HFFc6 (cell line): ENCODE results near the gene ZNF445. TPM values are rescaled to one million over a fixed set of nuclear protein-coding genes. Genes with fewer than 3 reads are reported as not detected.
"Not testable (repeated sequence)": the region's sequence is repeated elsewhere in the genome, so short reads cannot be mapped to it uniquely, and the experiment has no call there.

Experiments
- DNase-seq: peaks from one replicate; pipeline ENCODE4 v3.0.0-alpha.2; 2018
- H3K27ac Mint-ChIP-seq: 2 replicates; pipeline ENCODE4 v1.8.0; 2020; ENCODE audit warnings: mild to moderate bottlenecking, mixed read lengths
- H3K27me3 Mint-ChIP-seq: 2 replicates; pipeline ENCODE4 v1.8.0; 2021; ENCODE audit warnings: mild to moderate bottlenecking, moderate library complexity, mixed read lengths; ENCODE audit not compliant: insufficient read depth
- H3K36me3 Mint-ChIP-seq: 2 replicates; pipeline ENCODE4 v1.8.0; 2021; ENCODE audit warnings: low read depth, mixed read lengths
- H3K4me1 Mint-ChIP-seq: 2 replicates; pipeline ENCODE4 v1.8.0; 2020; ENCODE audit warnings: low read depth, mixed read lengths
- H3K4me3 Mint-ChIP-seq: 2 replicates; pipeline ENCODE4 v1.8.0; 2020; ENCODE audit warnings: mild to moderate bottlenecking, moderate library complexity, mixed read lengths
- H3K9me3 Mint-ChIP-seq: 2 replicates; pipeline ENCODE4 v1.8.0; 2020; ENCODE audit warnings: mild to moderate bottlenecking, mixed read lengths
- total RNA-seq, 6 experiments: library from RNA; stranded (reverse); fragmentation: NEBNext Ultra II Directional; extraction: Animal tissue kit (Norgen Biotek cat#: 25700); gene quantifications; 2 replicates in 1 of 6; 3 replicates in 5 of 6; pipeline ENCODE4 v1.2.3, GENCODE V29; 2021
- TF ChIP-seq, protein P1 (sequence below): fragments of 200-600 bp; sonication (generic); IDR thresholded peaks from 2 replicates; pipeline ENCODE4 v1.5.0; 2021; ENCODE audit warnings: antibody characterized with exemption, mild to moderate bottlenecking

Gene ZNF445
- total RNA-seq, 6 experiments from 2014 or later: 11.5 to 13.0 (median 12.5) TPM

DNA sequence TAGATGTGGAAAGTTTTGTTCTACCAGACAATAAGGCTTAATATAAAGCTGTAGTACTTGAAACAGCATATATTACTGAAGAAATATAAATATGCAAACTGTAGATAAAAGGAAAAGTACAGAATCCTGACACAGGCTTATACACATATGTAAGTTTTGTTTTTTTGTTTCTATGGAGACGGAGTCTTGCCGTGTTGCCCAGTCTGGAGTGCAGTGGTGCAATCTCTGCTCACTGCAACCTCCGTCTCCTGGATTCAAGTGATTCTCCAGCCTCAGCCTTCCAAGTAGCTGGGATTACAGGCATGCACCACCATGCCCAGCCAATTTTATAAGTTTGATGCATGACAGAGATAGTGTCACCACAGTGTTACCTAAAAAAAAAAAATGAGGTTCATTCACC is 29.1 kb upstream of the ZNF445 start:
- Mint-ChIP-seq H3K9me3 (peaks cover 39% of the 10 kb centered on the region), H3K27ac (no peak overlapping the region), H3K27me3 (no peaks in the 10 kb centered on the region), H3K4me1 (peaks cover 17% of the 10 kb centered on the region), H3K4me3 (no peak overlapping the region), H3K36me3 (peaks cover 49% of the 10 kb centered on the region)
- no peak for DNase-seq
- TF ChIP-seq, protein P1, sequence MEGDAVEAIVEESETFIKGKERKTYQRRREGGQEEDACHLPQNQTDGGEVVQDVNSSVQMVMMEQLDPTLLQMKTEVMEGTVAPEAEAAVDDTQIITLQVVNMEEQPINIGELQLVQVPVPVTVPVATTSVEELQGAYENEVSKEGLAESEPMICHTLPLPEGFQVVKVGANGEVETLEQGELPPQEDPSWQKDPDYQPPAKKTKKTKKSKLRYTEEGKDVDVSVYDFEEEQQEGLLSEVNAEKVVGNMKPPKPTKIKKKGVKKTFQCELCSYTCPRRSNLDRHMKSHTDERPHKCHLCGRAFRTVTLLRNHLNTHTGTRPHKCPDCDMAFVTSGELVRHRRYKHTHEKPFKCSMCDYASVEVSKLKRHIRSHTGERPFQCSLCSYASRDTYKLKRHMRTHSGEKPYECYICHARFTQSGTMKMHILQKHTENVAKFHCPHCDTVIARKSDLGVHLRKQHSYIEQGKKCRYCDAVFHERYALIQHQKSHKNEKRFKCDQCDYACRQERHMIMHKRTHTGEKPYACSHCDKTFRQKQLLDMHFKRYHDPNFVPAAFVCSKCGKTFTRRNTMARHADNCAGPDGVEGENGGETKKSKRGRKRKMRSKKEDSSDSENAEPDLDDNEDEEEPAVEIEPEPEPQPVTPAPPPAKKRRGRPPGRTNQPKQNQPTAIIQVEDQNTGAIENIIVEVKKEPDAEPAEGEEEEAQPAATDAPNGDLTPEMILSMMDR: no peak

GRCh38 chr3:44504566-44504965 is 27.1 kb upstream of the ZNF445 start:
- TF ChIP-seq, protein P1: no peak
- H3K4me1 Mint-ChIP-seq: peaks cover 9% of the 10 kb centered on the region
- peaks cover 58% of the 10 kb centered on the region for H3K9me3 Mint-ChIP-seq
- no peaks in the 10 kb centered on the region for H3K27me3 Mint-ChIP-seq
- DNase-seq: no peak
- peaks cover 68% of the 10 kb centered on the region for H3K36me3 Mint-ChIP-seq
- no peak overlapping the region for H3K27ac Mint-ChIP-seq
- H3K4me3 Mint-ChIP-seq: no peak overlapping the region

GRCh38 chr3:44503178-44503577 is 25.7 kb upstream of the ZNF445 start:
- DNase-seq, H3K27ac Mint-ChIP-seq, H3K27me3 Mint-ChIP-seq, H3K4me3 Mint-ChIP-seq, H3K4me1 Mint-ChIP-seq: not testable (repeated sequence)
- H3K9me3 Mint-ChIP-seq: peaks cover 71% of the 10 kb centered on the region
- peaks cover 79% of the 10 kb centered on the region for H3K36me3 Mint-ChIP-seq

DNA sequence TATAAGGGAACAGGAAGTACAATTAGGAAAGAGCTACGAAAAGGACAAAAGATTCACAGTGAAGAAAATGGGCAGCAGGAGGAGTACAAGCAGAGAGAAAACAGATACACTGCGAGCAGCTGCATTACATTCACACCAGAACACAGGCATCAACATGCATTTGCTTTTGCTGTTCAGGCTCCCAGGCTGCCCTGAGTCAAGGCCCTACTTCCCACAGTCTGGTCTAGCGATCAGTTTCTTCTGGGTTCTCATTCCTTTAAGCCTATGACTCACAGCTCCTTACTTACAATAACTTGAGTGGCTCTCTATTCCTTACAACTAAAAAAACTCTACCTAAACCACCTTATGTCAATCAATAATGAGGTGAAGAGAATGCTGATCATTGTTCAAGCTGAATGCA is 24.5 kb upstream of the ZNF445 start:
- TF ChIP-seq, protein P1: no peak
- H3K9me3 Mint-ChIP-seq: peaks cover 84% of the 10 kb centered on the region
- H3K27me3 Mint-ChIP-seq: no peaks in the 10 kb centered on the region
- no peak for DNase-seq
- H3K27ac Mint-ChIP-seq: no peak overlapping the region
- peaks cover 87% of the 10 kb centered on the region for H3K36me3 Mint-ChIP-seq
- H3K4me3 Mint-ChIP-seq: no peak overlapping the region
- H3K4me1 Mint-ChIP-seq: no peaks in the 10 kb centered on the region

- not testable (repeated sequence) for DNase-seq, H3K27ac Mint-ChIP-seq, H3K4me3 Mint-ChIP-seq, H3K4me1 Mint-ChIP-seq, H3K27me3 Mint-ChIP-seq
- Mint-ChIP-seq H3K36me3 (peaks cover 86% of the 10 kb centered on the region), H3K9me3 (peaks cover 90% of the 10 kb centered on the region)
Measured at GRCh38 chr3:44499899-44500168, 22.4 kb upstream of the ZNF445 start.

GRCh38 chr3:44499149-44499898 is 21.9 kb upstream of the ZNF445 start:
- Mint-ChIP-seq H3K4me3 (no peak overlapping the region), H3K4me1 (no peaks in the 10 kb centered on the region), H3K27ac (no peak overlapping the region), H3K27me3 (no peaks in the 10 kb centered on the region), H3K36me3 (peaks cover 91% of the 10 kb centered on the region), H3K9me3 (peaks cover 95% of the 10 kb centered on the region)
- TF ChIP-seq, protein P1: no peak
- no peak for DNase-seq
